Peyer's patch (tissue), 4 donors: ENCODE measurements around the gene SLC5A6.

Experiments
- POLR2A ChIP-seq, 2 donors: fragments of 450-650 bp; IDR thresholded peaks; one replicate each; pipeline ENCODE4 v1.5.1; 2017; ENCODE audit warnings: antibody characterized with exemption in 2 of 2, mild to moderate bottlenecking in 2 of 2, moderate library complexity in 2 of 2
- TF ChIP-seq, protein P1 (sequence below), 6 experiments: fragments of 450-650 bp in 4 of 6; fragments of 200-600 bp in 2 of 6; sonication (generic) in 1 of 6; IDR thresholded peaks; one replicate each; pipeline ENCODE4 v1.5.1; 2017 to 2019; ENCODE audit warnings: antibody characterized with exemption in 6 of 6, mild to moderate bottlenecking in 3 of 6, moderate library complexity in 1 of 6

DNA sequence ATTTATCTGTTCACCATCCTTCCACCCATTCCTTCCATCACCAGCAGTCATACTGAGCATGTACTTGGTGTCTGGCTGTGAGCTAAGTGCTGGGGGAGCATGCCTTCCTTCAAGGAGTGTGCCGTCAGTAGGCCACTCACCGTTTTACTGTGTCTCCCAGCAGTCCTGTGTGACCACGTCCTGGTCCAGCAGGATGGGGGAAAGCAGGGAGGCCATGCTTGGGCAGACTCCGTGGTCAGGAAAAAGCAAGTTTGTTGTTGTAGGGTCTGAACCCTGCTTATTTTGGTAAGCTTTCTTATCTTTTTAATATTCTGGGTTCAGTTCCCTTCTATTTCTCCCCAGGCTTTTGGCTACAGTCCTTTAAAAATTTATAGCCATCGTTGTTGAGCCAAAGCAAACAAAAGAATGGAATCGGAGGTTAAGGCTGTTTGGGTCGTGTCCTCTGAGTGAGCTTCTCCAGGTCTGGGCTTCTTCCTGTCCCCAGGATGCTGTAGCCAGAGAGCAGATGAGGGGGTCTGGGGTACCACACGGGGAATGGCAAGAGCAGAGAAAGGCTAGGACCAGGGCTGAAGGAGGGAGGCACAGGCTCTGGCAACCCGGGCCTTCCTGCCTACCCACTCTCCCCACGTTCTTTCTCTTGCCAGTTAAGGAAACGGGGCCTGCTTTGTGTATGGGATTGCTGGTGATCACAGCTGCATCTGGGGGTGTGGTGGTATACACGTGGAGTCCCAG is 37.3 kb upstream of the SLC5A6 start:
- no peak for TF ChIP-seq POLR2A (IDR thresholded peaks at IDR 0.05)
- TF ChIP-seq, protein P1, sequence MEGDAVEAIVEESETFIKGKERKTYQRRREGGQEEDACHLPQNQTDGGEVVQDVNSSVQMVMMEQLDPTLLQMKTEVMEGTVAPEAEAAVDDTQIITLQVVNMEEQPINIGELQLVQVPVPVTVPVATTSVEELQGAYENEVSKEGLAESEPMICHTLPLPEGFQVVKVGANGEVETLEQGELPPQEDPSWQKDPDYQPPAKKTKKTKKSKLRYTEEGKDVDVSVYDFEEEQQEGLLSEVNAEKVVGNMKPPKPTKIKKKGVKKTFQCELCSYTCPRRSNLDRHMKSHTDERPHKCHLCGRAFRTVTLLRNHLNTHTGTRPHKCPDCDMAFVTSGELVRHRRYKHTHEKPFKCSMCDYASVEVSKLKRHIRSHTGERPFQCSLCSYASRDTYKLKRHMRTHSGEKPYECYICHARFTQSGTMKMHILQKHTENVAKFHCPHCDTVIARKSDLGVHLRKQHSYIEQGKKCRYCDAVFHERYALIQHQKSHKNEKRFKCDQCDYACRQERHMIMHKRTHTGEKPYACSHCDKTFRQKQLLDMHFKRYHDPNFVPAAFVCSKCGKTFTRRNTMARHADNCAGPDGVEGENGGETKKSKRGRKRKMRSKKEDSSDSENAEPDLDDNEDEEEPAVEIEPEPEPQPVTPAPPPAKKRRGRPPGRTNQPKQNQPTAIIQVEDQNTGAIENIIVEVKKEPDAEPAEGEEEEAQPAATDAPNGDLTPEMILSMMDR (IDR thresholded peaks at IDR 0.05): no peak
